WERI-Rb-1 (cell line): Measurements from ENCODE around the gene SMIM20.
A peak's percentile ranks its signal among the peaks of the same experiment; 100 is the strongest.
"Not testable (repeated sequence)": the region's sequence is repeated elsewhere in the genome, so short reads cannot be mapped to it uniquely, and the experiment has no call there.

ENCODE experiments used
- DNase-seq: peaks from one replicate; pipeline ENCODE4 v3.0.0-alpha.2; 2020
- H3K27ac ChIP-seq: fragments of 250-450 bp; sonication (Bioruptor Pico); 2 replicates; pipeline ENCODE4 v1.5.1; 2020; ENCODE audit warnings: mild to moderate bottlenecking, moderate library complexity
- H3K27me3 ChIP-seq: fragments of 250-450 bp; sonication (Bioruptor Pico); 2 replicates; pipeline ENCODE4 v1.5.1; 2021; ENCODE audit warnings: mild to moderate bottlenecking, low read depth, moderate library complexity; ENCODE audit not compliant: insufficient read depth, severe bottlenecking
- H3K36me3 ChIP-seq: fragments of 250-450 bp; sonication (Bioruptor Pico); 2 replicates; pipeline ENCODE4 v1.5.1; 2020; ENCODE audit warnings: mild to moderate bottlenecking, moderate library complexity
- H3K4me3 ChIP-seq: 2 replicates; pipeline ENCODE4 v1.5.1; 2011; ENCODE audit warnings: low read depth, mild to moderate bottlenecking, control low read depth, low read length
- H3K9me3 ChIP-seq: fragments of 250-450 bp; sonication (Bioruptor Pico); 2 replicates; pipeline ENCODE4 v1.5.1; 2021; ENCODE audit warnings: mild to moderate bottlenecking, moderate library complexity; ENCODE audit not compliant: severe bottlenecking
- TF ChIP-seq, protein P1 (sequence below): IDR thresholded peaks from 2 replicates; pipeline ENCODE4 v1.5.1; 2011; ENCODE audit warnings: low read depth, mild to moderate bottlenecking, control low read depth, inconsistent platforms, low read length

Gene SMIM20

DNA sequence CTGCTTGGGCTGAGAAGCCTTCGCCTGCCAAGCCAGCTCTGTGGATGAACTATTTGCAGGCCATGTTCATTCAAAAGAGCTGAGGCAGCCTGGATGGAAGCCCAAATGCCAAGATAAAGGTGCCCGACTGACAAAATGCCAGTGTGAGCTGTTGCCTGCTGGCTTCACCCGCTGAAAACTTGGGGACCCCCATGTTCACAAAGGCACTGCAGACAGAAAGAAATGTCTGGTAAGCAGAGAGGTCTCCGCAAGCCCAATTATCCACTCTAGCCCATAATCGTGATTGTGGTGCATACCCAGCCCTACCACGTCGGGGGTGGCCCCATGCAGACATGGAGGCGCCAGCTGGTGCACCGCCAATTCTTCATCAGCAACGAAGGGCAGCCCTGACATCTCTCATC, 13.0 kb upstream of the SMIM20 start:
- TF ChIP-seq, protein P1, sequence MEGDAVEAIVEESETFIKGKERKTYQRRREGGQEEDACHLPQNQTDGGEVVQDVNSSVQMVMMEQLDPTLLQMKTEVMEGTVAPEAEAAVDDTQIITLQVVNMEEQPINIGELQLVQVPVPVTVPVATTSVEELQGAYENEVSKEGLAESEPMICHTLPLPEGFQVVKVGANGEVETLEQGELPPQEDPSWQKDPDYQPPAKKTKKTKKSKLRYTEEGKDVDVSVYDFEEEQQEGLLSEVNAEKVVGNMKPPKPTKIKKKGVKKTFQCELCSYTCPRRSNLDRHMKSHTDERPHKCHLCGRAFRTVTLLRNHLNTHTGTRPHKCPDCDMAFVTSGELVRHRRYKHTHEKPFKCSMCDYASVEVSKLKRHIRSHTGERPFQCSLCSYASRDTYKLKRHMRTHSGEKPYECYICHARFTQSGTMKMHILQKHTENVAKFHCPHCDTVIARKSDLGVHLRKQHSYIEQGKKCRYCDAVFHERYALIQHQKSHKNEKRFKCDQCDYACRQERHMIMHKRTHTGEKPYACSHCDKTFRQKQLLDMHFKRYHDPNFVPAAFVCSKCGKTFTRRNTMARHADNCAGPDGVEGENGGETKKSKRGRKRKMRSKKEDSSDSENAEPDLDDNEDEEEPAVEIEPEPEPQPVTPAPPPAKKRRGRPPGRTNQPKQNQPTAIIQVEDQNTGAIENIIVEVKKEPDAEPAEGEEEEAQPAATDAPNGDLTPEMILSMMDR, result no peak
- no peaks in the 10 kb centered on the region for H3K36me3 ChIP-seq
- H3K4me3 ChIP-seq, result peak overlapping the region; percentile 24
- DNase-seq, result peak; percentile 88
- no peaks in the 10 kb centered on the region for H3K27me3 ChIP-seq
- H3K9me3 ChIP-seq, result no peaks in the 10 kb centered on the region
- peak overlapping the region; percentile 95 for H3K27ac ChIP-seq

DNA sequence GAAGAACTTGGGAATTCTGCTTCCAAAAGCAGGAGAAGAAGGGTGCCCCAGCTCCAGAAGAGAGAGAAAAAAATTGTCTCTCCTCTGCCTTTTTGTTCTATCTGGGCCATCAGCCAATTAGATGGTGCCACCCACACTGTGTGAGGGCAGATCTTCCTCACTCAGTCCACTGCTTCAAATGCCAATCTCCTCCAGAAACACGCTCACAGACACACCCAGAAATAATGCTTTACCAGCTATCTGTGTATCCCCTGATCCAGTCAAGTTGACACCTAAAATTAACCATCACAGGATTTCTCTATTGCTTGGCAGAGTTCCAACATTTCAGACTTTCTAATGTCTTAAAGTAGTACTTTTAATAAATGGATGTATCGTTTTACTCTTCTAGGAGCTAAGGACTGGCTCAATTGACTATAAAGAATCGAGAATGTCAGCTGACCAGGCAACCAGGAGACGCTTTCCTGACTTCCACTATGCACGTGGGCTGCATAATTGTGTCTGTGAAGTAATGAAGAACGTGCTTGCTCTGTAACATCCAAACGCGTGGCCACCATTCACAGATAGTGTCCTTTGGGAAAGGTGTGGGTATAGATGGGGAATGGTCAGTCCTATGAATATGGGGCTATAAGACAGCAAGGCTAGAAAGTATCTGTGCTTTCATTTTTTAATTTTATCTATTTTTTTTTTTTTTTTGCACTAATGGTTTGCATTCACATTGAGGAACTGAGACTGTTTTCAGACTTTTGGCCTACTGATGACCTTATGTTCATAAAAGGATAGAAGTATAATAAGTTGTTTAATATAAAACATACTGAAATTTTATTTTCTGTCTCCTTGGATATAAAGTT, 9.9 kb upstream of the SMIM20 start:
- Histone ChIP-seq H3K27me3 (no peaks in the 10 kb centered on the region), H3K27ac (no peak overlapping the region), H3K36me3 (no peaks in the 10 kb centered on the region), H3K9me3 (no peaks in the 10 kb centered on the region), H3K4me3 (no peak overlapping the region)
- no peak for DNase-seq
- TF ChIP-seq, protein P1, result no peak

DNA sequence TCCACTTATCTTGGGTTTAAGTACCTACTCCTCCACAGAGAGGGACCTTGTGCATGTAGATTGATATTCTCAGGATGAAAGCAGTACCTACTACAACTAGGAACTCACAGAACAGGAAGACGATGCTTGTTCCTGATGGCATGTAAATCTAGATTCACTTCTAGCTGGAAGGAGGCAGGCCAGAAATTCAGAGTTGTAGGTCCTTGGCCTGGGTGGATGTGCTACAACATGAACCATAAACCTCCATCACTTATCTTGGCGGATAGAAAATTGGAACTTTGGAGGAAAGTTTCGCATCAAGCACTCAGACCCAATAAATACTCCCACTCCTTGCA, 9.3 kb upstream of the SMIM20 start:
- H3K9me3 ChIP-seq, result no peaks in the 10 kb centered on the region
- H3K27ac ChIP-seq, result no peak overlapping the region
- H3K4me3 ChIP-seq, result no peak overlapping the region
- TF ChIP-seq, protein P1, result no peak
- no peaks in the 10 kb centered on the region for H3K27me3 ChIP-seq
- no peaks in the 10 kb centered on the region for H3K36me3 ChIP-seq
- no peak for DNase-seq

DNA sequence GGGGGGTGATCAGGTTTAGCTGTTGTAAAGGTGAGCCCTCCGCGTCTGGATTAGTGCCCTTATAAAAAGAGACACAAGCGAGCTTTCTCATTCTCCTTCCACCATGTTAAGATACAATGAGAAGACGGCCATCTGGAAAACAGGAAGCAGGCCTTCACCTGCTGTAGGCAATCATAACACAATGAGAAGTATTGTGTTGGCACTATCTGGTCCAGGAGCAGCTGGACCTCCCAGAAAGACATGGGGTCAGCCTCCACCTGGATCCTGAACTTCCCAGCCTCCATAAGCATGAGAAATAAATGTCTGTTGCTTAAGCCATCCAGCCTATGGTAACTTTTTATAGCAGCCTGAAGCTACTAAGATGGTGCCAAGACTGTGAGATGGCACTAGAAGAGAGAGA, 8.6 kb upstream of the SMIM20 start:
- Histone ChIP-seq H3K9me3 (no peaks in the 10 kb centered on the region), H3K4me3 (no peak overlapping the region), H3K27me3 (no peaks in the 10 kb centered on the region), H3K27ac (no peak overlapping the region), H3K36me3 (no peaks in the 10 kb centered on the region)
- TF ChIP-seq, protein P1, result no peak
- no peak for DNase-seq

DNA sequence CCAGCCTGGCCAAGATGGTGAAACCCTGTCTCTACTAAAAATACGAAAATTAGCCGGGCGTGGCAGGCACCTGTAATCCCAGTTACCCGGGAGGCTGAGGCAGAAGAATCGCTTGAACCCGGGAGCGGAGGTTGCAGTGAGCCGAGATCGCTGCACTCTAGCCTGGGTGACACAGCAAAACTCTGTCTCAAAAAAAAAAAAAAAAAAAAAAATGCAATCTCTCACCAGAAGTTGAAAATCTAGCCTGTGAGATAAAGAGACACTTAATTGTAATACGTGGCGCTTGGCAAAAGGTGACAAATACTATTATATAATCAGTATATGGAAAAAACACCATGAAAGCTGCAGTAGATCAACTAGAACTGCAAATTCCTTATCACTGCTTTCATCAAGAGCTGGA, 7.9 kb upstream of the SMIM20 start:
- H3K9me3 ChIP-seq, H3K27ac ChIP-seq, H3K4me3 ChIP-seq, H3K27me3 ChIP-seq, DNase-seq, H3K36me3 ChIP-seq: not testable (repeated sequence)

DNA sequence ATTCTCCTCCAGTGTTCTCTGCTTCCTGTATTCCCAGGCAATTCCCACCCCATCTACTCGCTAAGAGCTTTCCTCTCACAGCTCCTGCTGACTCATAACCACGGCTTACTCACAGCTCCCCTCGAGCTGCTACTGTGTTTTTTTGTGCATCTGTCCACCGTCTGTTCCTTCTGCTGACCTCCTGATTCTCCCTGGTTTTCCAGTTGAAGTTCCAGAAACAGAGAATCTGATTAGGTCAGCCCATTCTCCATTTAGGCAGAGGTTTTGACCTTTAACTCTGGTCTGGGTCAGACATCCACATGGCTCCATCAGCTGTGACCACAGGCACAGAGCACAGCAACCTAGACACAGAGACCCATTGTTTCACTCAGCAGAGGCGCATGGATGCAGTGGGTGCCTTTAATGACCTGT, 5.5 kb upstream of the SMIM20 start:
- Histone ChIP-seq H3K9me3 (no peaks in the 10 kb centered on the region), H3K4me3 (no peak overlapping the region), H3K27me3 (no peaks in the 10 kb centered on the region), H3K27ac (peak overlapping the region; percentile 54), H3K36me3 (no peaks in the 10 kb centered on the region)
- DNase-seq, result peak; percentile 48
- TF ChIP-seq, protein P1, result no peak
